MM.1S (cell line): ENCODE results near the gene SCAMP3.

Experiments used
- CTCF ChIP-seq: fragments of 300-600 bp; sonication (generic); IDR thresholded peaks from 2 replicates; pipeline ENCODE4 v1.5.1; 2016; ENCODE audit warnings: antibody characterized with exemption, low read length, mixed read lengths
- EZH2phosphoT487 ChIP-seq: fragments of 300-600 bp; sonication (generic); IDR thresholded peaks from 2 replicates; pipeline ENCODE4 v1.6.1; 2018; ENCODE audit warnings: antibody characterized with exemption, low read length

- no peak for TF ChIP-seq CTCF
- TF ChIP-seq EZH2phosphoT487 = no peak
Observed at GRCh38 chr1:155256058-155256852, 5.9 kb downstream of the SCAMP3 start.
